ENCODE measurements around the gene HLCS. TPM values are rescaled to one million over a fixed set of nuclear protein-coding genes. Genes with fewer than 3 reads are reported as not detected.

Gene HLCS
- total and polyA plus RNA-seq, 2 donors (not counting 3 experiments of a cell fraction or from before 2014, with no cell fraction given) = 6.7 to 17.2 TPM

DNA sequence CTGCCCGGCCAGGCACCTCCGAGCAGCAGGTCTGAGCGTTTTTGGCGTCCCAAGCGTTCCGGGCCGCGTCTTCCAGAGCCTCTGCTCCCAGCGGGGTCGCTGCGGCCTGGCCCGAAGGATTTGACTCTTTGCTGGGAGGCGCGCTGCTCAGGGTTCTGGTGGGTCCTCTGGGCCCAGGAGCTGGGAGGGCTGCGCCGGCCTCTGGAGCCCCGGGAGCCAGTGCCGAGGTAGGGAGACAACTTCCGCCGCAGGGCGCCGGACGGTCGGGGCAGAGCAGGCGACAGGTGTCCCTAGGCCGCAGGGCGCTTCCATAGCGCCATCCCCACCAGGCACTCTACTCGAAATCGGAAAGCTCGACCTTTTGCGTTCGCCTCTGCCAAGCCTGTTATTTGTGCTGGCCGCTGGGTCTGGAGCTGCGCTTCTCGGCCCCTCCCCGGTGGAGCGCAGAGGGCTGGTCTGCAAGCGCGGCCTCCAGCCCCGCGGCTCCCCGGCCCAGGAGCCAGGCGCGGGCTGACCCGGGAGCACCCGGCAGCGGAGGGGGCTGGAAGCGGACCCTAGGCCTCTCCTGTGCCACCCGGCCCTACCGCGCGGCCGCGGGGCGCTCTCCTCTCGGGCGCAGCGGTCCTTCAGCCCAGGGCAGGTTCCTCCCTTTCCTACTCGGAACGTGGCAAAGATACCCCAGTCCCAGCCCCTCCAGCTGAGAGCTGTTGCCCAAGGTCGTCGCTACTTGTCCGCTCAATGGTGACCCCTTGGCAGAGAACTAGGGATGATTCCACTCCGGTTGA is 265.3 kb downstream of the HLCS start:
- H3K9me1 ChIP-seq (replicated peaks; ENCODE audit: control insufficient read depth, extremely low read depth, insufficient read depth, low read length) = no peaks in the 10 kb centered on the region
- intact Hi-C loops (cut with micrococcal nuclease) (no loop called here), dilution Hi-C loops (cut with MboI; ENCODE audit: extremely low pct_ligation_motif_present, low sequenced_read_pairs) (no loop called here)
- no peaks in the 10 kb centered on the region for H4K20me1 ChIP-seq (replicated peaks; ENCODE audit: control insufficient read depth, extremely low read depth, insufficient read depth, low read length)
- no peak for TF ChIP-seq POLR2A (IDR thresholded peaks at IDR 0.05; ENCODE audit: low read depth, low read length)
- TF ChIP-seq, protein P1, sequence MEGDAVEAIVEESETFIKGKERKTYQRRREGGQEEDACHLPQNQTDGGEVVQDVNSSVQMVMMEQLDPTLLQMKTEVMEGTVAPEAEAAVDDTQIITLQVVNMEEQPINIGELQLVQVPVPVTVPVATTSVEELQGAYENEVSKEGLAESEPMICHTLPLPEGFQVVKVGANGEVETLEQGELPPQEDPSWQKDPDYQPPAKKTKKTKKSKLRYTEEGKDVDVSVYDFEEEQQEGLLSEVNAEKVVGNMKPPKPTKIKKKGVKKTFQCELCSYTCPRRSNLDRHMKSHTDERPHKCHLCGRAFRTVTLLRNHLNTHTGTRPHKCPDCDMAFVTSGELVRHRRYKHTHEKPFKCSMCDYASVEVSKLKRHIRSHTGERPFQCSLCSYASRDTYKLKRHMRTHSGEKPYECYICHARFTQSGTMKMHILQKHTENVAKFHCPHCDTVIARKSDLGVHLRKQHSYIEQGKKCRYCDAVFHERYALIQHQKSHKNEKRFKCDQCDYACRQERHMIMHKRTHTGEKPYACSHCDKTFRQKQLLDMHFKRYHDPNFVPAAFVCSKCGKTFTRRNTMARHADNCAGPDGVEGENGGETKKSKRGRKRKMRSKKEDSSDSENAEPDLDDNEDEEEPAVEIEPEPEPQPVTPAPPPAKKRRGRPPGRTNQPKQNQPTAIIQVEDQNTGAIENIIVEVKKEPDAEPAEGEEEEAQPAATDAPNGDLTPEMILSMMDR (IDR thresholded peaks at IDR 0.05; ENCODE audit: extremely low read depth in 1 of 2, insufficient read depth in 1 of 2, low read depth in 1 of 2, low read length in 2 of 2) = no peak
- TF ChIP-seq GATA2 (IDR thresholded peaks at IDR 0.05; ENCODE audit: insufficient read depth, insufficient read length, low read depth, low read length) = no peak
- TF ChIP-seq JUN (IDR thresholded peaks at IDR 0.05; ENCODE audit: borderline replicate concordance, insufficient read depth, insufficient read length, low read depth) = no peak
- TF ChIP-seq MYC (IDR thresholded peaks at IDR 0.05; ENCODE audit: low read depth, low read length) = no peak
- no peak for TF ChIP-seq FOS (IDR thresholded peaks at IDR 0.05; ENCODE audit: borderline replicate concordance, insufficient read depth, low read length)
- TF ChIP-seq POLR2AphosphoS5 (IDR thresholded peaks at IDR 0.05; ENCODE audit: insufficient read depth, low read depth, low read length) = no peak
- no peak for TF ChIP-seq EZH2 (IDR thresholded peaks at IDR 0.05; ENCODE audit: borderline replicate concordance, low read depth, low read length, severe bottlenecking)
- no peak for TF ChIP-seq MAX (IDR thresholded peaks at IDR 0.05; ENCODE audit: insufficient read depth, insufficient read length)
- no peak overlapping the region for H3K27ac ChIP-seq (ENCODE audit: insufficient read depth, low read depth, low read length)
- no TSS peak for BruUV-seq (replicated peaks)
- ChIA-PET POLR2A (no interaction called here), CTCF (interaction anchor here (0.9 to 2.9 kb wide), 5 partner anchors 9 to 216 kb away, joined by 3 to 11 read pairs (median 3); no protein-coding TSS in a partner anchor)
- no peak for FAIRE-seq
- H3K9me3 ChIP-seq (replicated peaks; ENCODE audit: control insufficient read depth, insufficient read depth, low read length) = no peaks in the 10 kb centered on the region
- DNase-seq (ENCODE audit: low read depth, low spot score) = no peak
- H3K36me3 ChIP-seq (ENCODE audit: control insufficient read depth in 2 of 2, extremely low read depth in 1 of 2, insufficient read depth in 2 of 2, low read length in 2 of 2) = no peaks in the 10 kb centered on the region
- H3K9ac ChIP-seq (replicated peaks; ENCODE audit: extremely low read depth, insufficient read depth, low read length) = no peak overlapping the region
- H2AFZ ChIP-seq (ENCODE audit: low read depth, low read length) = no peak overlapping the region
- peaks cover 89 to 98% of the 10 kb centered on the region in 2 experiments for H3K27me3 ChIP-seq (ENCODE audit: control insufficient read depth in 2 of 2, insufficient read depth in 2 of 2, low read length in 2 of 2)
- no peak overlapping the region for H3K4me2 ChIP-seq (ENCODE audit: insufficient read depth, low read length)
- H3K4me1 ChIP-seq (ENCODE audit: control insufficient read depth, extremely low read depth, insufficient read depth, low read length) = peaks cover 23% of the 10 kb centered on the region
- no peak overlapping the region for H3K4me3 ChIP-seq (replicated peaks in 1 of 3; ENCODE audit: insufficient read depth in 1 of 3, low read depth in 1 of 3, low read length in 3 of 3)
- no peaks in the 10 kb centered on the region for H3K79me2 ChIP-seq (ENCODE audit: control insufficient read depth, insufficient read depth, low read length)

Small RNA genes within 50 kb of the gene (small RNA-seq; reads per million reads assigned to genes)
- gene RF00019 (ENCODE audit: insufficient read depth, insufficient read length, low read depth, low replicate concordance) (not detected), gene RNA5SP491 (ENCODE audit: insufficient read depth, insufficient read length, low read depth, low replicate concordance) (not detected)

Other genes starting within 250 kb of the HLCS start
- not detected in 2 replicates for gene RIPPLY3, start 40.0 kb upstream of the HLCS start, total RNA-seq
- gene RIPPLY3, start 40.0 kb upstream of the HLCS start, polyA plus RNA-seq = 0.03 TPM in 1 of 2 replicates, not detected in the other
- gene PIGP, start 106.4 kb upstream of the HLCS start, total RNA-seq = 11.4 and 12.5 TPM in 2 replicates
- 18.3 and 18.9 TPM in 2 replicates for gene PIGP, start 106.4 kb upstream of the HLCS start, polyA plus RNA-seq
- 104 and 113 TPM in 2 replicates for gene TTC3, start 106.6 kb upstream of the HLCS start, total RNA-seq
- gene TTC3, start 106.6 kb upstream of the HLCS start, polyA plus RNA-seq = 21.4 and 26.2 TPM in 2 replicates

All from endothelial cell of umbilical vein (primary cell).